HG02884 (cell line): Measurements from ENCODE around the gene PPM1H.

ENCODE experiments used
- ATAC-seq: cut with Tn5 transposase; IDR thresholded peaks from one replicate; pipeline ENCODE4 v1.9.1; 2021; ENCODE audit warnings: mild to moderate bottlenecking, moderate library complexity; ENCODE audit not compliant: unreplicated experiment

PPM1H gene

DNA sequence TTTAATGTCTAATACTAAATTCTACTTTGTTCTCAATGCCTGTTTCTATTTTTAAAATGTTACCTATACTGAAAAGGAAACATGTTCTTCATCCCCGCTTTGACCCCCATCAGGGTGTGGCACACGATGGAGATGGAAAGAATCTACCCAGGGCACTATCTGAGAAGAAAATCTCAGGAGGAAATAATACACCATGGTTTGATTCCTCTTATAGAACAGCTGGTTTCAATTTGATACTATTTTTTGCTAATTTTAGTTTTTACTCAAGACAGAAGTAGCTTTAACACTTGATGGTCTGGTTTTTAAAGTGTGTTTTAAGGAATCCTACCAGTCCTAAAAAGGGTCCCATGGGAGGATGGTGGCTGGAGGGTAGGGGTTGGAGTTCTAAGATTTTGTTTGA is 56.7 kb downstream of the PPM1H start:
- ATAC-seq, result no peak

- ATAC-seq, result no peak
Measured at GRCh38 chr12:62876938-62877548, 57.9 kb downstream of the PPM1H start.

DNA sequence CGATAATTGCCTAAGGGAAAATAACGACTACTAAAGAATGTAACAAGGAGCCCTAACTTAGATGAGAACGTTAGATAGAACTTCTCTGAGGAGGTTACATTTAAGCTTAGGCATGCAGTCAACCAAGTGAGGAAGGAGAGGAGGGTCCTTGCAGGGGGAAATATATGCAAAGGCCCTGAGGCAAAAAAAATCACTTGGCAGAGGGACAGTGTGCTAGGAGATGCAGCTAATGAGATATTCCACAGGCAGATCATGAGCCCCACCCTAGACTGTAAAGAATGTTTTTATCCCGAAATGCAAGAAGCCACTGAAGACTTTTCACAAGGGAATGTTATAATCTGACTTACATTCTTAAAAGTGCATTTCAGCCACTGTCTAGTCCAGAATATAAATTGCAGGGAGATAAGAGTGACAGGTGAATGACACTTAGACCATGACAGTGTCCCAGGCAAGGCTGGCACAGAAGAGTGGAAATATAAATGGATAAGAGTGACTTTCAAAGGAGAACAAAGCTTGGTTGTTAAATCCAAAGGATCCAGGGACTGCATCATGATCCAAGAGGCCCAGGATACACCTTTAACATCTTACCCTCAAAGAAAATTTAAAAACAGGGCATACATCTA is 61.0 kb downstream of the PPM1H start:
- no peak for ATAC-seq

GRCh38 chr12:62873116-62873825 is 61.7 kb downstream of the PPM1H start:
- ATAC-seq, result no peak

- ATAC-seq, result no peak
Measured at GRCh38 chr12:62868820-62869219, 66.1 kb downstream of the PPM1H start.

- no peak for ATAC-seq
Measured at GRCh38 chr12:62866451-62867082, 68.4 kb downstream of the PPM1H start.

DNA sequence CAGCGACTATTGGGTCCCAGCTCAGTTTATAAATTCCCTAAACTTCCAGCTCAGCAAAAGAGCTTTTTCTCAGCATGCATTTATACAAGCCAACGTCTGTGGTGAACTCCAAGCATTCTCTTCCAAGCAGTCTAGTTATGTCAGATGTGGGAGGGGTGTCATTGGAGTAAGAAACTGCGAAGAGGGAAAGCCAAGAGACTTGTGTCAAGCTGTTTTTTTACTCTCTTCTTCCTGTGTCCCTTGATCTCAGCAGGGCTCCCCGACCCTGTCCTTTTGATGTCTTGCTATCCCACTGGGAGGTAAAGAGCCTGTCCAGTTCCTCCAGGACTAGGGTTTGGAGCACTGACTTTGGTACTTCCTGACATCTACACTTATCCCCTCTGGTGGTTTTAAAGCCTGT is 69.0 kb downstream of the PPM1H start:
- no peak for ATAC-seq

- no peak for ATAC-seq
Measured at GRCh38 chr12:62865065-62865464, 69.9 kb downstream of the PPM1H start.

- ATAC-seq, result no peak
Measured at GRCh38 chr12:62862259-62862881, 72.6 kb downstream of the PPM1H start.

- ATAC-seq, result no peak
Measured at GRCh38 chr12:62861586-62861985, 73.4 kb downstream of the PPM1H start.

- no peak for ATAC-seq
Measured at GRCh38 chr12:62860501-62861411, 74.2 kb downstream of the PPM1H start.

GRCh38 chr12:62860020-62860419 is 74.9 kb downstream of the PPM1H start:
- no peak for ATAC-seq

GRCh38 chr12:62859321-62859737 is 75.6 kb downstream of the PPM1H start:
- ATAC-seq, result no peak

- no peak for ATAC-seq
Measured at GRCh38 chr12:62856454-62856853, 78.5 kb downstream of the PPM1H start.

- ATAC-seq, result no peak
Measured at GRCh38 chr12:62854024-62854423, 80.9 kb downstream of the PPM1H start.

DNA sequence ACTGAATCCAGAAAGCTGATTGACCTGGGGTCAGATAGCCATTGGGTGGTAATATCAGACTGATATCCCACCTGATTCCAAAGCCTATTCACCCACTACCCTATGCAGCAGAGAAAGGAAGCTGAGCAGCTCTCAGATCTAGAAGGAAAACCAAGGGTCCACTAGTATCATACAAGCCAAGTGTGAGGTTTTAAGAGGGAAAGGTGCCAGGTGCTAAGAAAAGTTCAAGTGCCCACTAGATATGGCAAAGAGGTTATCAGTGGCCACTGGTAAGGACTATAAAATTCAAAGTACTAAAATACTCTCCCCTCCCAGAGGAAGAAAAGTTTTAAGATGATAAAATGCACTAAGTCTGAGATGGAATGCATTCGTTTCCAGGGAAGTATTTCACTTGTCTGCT is 85.6 kb downstream of the PPM1H start:
- ATAC-seq, result no peak

GRCh38 chr12:62848418-62848817 is 86.5 kb downstream of the PPM1H start:
- no peak for ATAC-seq

DNA sequence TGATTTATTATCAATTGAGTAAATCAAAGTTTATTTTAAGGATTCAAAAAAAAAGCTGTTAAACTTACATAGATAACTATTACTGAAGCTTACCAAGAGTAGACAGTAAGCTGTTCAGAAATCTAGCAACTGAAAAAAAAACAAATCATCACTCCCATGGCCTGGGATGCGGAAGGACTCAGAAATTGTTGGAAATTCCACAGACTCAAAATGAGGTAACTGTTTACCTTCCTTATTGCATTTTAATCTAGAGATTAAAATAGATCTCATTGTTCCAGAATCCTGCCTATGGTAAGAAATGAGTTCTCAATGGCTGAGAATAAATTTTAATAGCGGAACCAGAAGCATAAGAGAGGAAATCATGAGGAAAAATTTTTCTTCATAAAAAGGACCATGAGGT is 87.2 kb downstream of the PPM1H start:
- no peak for ATAC-seq

DNA sequence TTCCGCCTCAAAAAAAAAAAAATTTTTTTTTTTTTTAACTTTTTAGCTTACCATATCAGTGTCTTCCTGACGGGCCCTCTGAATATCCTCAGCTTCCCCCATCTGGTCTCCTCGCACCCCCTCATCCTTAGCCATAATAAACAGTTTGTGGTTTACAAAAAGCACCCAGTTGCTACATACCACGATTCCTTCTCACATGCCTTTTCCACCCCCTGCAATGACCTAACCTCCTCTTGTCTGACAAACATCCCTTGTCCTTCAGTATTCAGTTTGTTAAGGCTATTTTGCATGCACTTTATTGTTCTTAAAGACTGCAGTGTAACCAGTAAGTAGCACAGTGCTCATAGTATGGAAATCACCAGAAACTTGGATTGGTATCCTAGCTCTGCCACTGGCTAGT is 88.5 kb downstream of the PPM1H start:
- no peak for ATAC-seq

DNA sequence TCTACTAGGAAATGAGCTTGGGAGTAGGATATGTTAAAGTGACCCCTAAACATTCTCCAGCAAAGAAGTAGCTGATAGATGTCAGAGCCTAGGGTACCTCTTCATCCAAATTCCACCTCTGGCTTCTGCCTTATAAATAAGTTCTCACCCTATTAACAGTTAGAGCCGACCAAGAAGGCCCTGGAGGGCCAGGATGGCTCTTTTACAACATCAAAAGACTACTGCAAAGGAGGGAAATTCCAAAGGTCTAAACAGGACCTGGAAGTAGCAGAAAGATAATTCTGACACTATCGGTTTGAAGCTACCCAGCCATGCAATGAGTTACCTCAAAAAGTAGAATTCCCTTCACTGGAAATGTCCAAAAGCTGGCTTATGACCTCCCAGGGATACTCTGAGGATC is 90.0 kb downstream of the PPM1H start:
- no peak for ATAC-seq
